GM12875 (cell line): ENCODE data around the gene LILRA5.

Experiments used
- H3K4me3 ChIP-seq: one replicate; pipeline ENCODE4 v1.5.1; 2011; ENCODE audit warnings: low read depth, low read length, control low read depth
- CTCF ChIP-seq: IDR thresholded peaks from 2 replicates; pipeline ENCODE4 v1.5.1; 2011; ENCODE audit warnings: low read depth, mild to moderate bottlenecking, control low read depth, inconsistent platforms, low read length, moderate library complexity, borderline replicate concordance; ENCODE audit not compliant: insufficient read depth

The LILRA5 gene

GRCh38 chr19:54319892-54320670 is 7.1 kb upstream of the LILRA5 start:
- H3K4me3 ChIP-seq: no peak overlapping the region
- no peak for TF ChIP-seq CTCF

- no peak overlapping the region for H3K4me3 ChIP-seq
- no peak for TF ChIP-seq CTCF
Measured at GRCh38 chr19:54319049-54319448, 6.1 kb upstream of the LILRA5 start.

GRCh38 chr19:54317965-54318240 is 4.9 kb upstream of the LILRA5 start:
- TF ChIP-seq CTCF: no peak
- H3K4me3 ChIP-seq: no peak overlapping the region

- no peak for TF ChIP-seq CTCF
- no peak overlapping the region for H3K4me3 ChIP-seq
Measured at GRCh38 chr19:54317108-54317964, 4.4 kb upstream of the LILRA5 start.

GRCh38 chr19:54316746-54317107 is 3.8 kb upstream of the LILRA5 start:
- no peak overlapping the region for H3K4me3 ChIP-seq
- no peak for TF ChIP-seq CTCF

- H3K4me3 ChIP-seq: no peak overlapping the region
- TF ChIP-seq CTCF: no peak
Measured at GRCh38 chr19:54315956-54316355, 3.0 kb upstream of the LILRA5 start.

- H3K4me3 ChIP-seq: no peak overlapping the region
- TF ChIP-seq CTCF: no peak
Measured at GRCh38 chr19:54312011-54312410, 955 bp downstream of the LILRA5 start.
